Panc1 (cell line): ENCODE data around the gene KRTAP5-7. TPM values are rescaled to one million over a fixed set of nuclear protein-coding genes. Genes with fewer than 3 reads are reported as not detected.

Experiments
- ATAC-seq: fragments of 200-7000 bp; cut with Tn5 transposase; 2 replicates; pipeline ENCODE4 v1.9.1; 2020; ENCODE audit warnings: mild to moderate bottlenecking, moderate library complexity
- BruUV-seq: library from RNA; stranded (reverse); fragments of 400-500 nt; replicated peaks from 2 replicates; lab custom pipeline; 2021; lab: Mats Ljungman, UMichigan
- CTCF ChIA-PET: fragments of 300-600 bp; sonication (Branson Sonifier 250); formaldehyde crosslinking; loops from one replicate; lab custom pipeline; 2022; ENCODE audit warnings: antibody characterized with exemption; lab: Charles Lee
- POLR2A ChIA-PET: fragments of 300-600 bp; sonication (Branson Sonifier 250); formaldehyde crosslinking; loops from one replicate; lab custom pipeline; 2022; ENCODE audit warnings: antibody characterized with exemption; lab: Charles Lee
- DNase-seq: peaks from one replicate; pipeline ENCODE4 v3.0.0-alpha.2; 2010; ENCODE audit warnings: low read depth, low spot score
- H3K27ac ChIP-seq: 2 replicates; pipeline ENCODE4 v1.5.1; 2011; ENCODE audit warnings: mild to moderate bottlenecking, low read length, inconsistent platforms
- H3K27me3 ChIP-seq: fragments of 200-500 bp; sonication (Bioruptor generic); 2 replicates; pipeline ENCODE4 v1.6.0; 2014; ENCODE audit warnings: low read length, inconsistent platforms; ENCODE audit not compliant: control insufficient read depth, insufficient read depth
- H3K36me3 ChIP-seq: fragments of 200-500 bp; sonication (Bioruptor generic); 2 replicates; pipeline ENCODE4 v1.5.1; 2014; ENCODE audit warnings: inconsistent platforms, mild to moderate bottlenecking, low read length, moderate library complexity; ENCODE audit not compliant: control insufficient read depth, insufficient read depth
- H3K4me1 ChIP-seq: 2 replicates; pipeline ENCODE4 v1.5.1; 2011; ENCODE audit warnings: inconsistent platforms, mild to moderate bottlenecking, low read length, moderate library complexity; ENCODE audit not compliant: control insufficient read depth, insufficient read depth
- H3K4me3 ChIP-seq, 2 experiments: 2 replicates each; pipeline ENCODE4 v1.5.1; 2011 to 2012; ENCODE audit warnings: low read depth in 2 of 2, low read length in 2 of 2, mild to moderate bottlenecking in 2 of 2, inconsistent platforms in 1 of 2, moderate library complexity in 1 of 2
- H3K9me3 ChIP-seq: fragments of 200-500 bp; sonication (Bioruptor generic); 2 replicates; pipeline ENCODE4 v1.5.1; 2014; ENCODE audit warnings: low read depth, mild to moderate bottlenecking, inconsistent platforms, low read length, moderate library complexity; ENCODE audit not compliant: control insufficient read depth, insufficient read depth
- POLR2AphosphoS5 ChIP-seq: IDR thresholded peaks from 2 replicates; pipeline ENCODE4 v1.6.1; 2012; ENCODE audit warnings: mild to moderate bottlenecking, low read depth, low read length, moderate library complexity
- SIN3A ChIP-seq: IDR thresholded peaks from 2 replicates; pipeline ENCODE4 v1.6.1; 2012; ENCODE audit warnings: low read depth, mild to moderate bottlenecking, low read length, moderate library complexity, borderline replicate concordance; ENCODE audit not compliant: insufficient read depth
- TCF7L2 ChIP-seq: IDR thresholded peaks from 2 replicates; pipeline ENCODE4 v1.6.1; 2011; ENCODE audit warnings: mild to moderate bottlenecking, low read depth, low read length, inconsistent platforms
- in situ Hi-C: cut with HindIII; loops from 2 replicates; pipeline ENCODE4 v1.10.0; 2016; ENCODE audit warnings: low sequenced_read_pairs, low pct_unique_long_range_greater_than_20kb
- intact Hi-C: fragments of 100-400 bp; cut with micrococcal nuclease; formaldehyde crosslinking; loops from one replicate; pipeline ENCODE4 v1.10.0; 2022; ENCODE audit not compliant: unreplicated experiment
- total RNA-seq: library from RNA; stranded (reverse); gene quantifications from one replicate; pipeline ENCODE4 v1.2.1, GENCODE V29; 2021; ENCODE audit not compliant: unreplicated experiment
- TF ChIP-seq, protein P1 (sequence below), 2 experiments: IDR thresholded peaks; 2 replicates each; pipeline ENCODE4 v1.6.1; 2011 to 2012; ENCODE audit warnings: low read depth in 2 of 2, control low read depth in 1 of 2, low read length in 1 of 2, mild to moderate bottlenecking in 1 of 2, moderate library complexity in 1 of 2; ENCODE audit not compliant: insufficient read depth in 1 of 2
- TF ChIP-seq, protein P2 (sequence below): fragments of 450-650 bp; IDR thresholded peaks from 2 replicates; pipeline ENCODE4 v1.5.1; 2017; ENCODE audit warnings: mild to moderate bottlenecking

The KRTAP5-7 gene
- total RNA-seq, 1 experiment from 2014 or later = not detected

DNA sequence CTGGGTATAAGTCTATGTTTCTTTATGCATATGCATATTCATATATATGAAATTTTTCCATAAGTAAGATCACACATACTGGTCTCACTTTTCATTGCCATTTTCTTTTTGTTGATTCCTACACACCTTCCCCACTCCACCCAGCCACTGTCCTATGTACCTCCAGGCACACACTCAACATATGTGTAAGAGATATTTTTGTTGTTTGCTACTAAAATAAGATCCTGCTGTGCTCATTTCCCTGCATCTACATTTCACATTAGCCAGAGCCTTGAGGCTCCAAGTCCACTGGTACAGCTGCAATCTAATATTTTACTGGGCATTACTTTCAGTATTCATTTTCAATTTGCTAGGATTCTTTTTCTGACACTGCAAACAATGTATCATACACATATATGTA, 30.2 kb downstream of the KRTAP5-7 start:
- Histone ChIP-seq H3K27me3 (0 out of 2 replicates have a peak, but pooled peaks cover 2% of the 10 kb centered on the region), H3K4me3 (no peak overlapping the region), H3K27ac (no peak overlapping the region), H3K4me1 (no peaks in the 10 kb centered on the region), H3K9me3 (no peaks in the 10 kb centered on the region), H3K36me3 (no peaks in the 10 kb centered on the region)
- intact Hi-C loops (no loop called here), in situ Hi-C loops (no loop called here)
- ChIA-PET POLR2A (no interaction called here), CTCF (no interaction called here)
- no TSS peak for BruUV-seq
- TF ChIP-seq, protein P1, sequence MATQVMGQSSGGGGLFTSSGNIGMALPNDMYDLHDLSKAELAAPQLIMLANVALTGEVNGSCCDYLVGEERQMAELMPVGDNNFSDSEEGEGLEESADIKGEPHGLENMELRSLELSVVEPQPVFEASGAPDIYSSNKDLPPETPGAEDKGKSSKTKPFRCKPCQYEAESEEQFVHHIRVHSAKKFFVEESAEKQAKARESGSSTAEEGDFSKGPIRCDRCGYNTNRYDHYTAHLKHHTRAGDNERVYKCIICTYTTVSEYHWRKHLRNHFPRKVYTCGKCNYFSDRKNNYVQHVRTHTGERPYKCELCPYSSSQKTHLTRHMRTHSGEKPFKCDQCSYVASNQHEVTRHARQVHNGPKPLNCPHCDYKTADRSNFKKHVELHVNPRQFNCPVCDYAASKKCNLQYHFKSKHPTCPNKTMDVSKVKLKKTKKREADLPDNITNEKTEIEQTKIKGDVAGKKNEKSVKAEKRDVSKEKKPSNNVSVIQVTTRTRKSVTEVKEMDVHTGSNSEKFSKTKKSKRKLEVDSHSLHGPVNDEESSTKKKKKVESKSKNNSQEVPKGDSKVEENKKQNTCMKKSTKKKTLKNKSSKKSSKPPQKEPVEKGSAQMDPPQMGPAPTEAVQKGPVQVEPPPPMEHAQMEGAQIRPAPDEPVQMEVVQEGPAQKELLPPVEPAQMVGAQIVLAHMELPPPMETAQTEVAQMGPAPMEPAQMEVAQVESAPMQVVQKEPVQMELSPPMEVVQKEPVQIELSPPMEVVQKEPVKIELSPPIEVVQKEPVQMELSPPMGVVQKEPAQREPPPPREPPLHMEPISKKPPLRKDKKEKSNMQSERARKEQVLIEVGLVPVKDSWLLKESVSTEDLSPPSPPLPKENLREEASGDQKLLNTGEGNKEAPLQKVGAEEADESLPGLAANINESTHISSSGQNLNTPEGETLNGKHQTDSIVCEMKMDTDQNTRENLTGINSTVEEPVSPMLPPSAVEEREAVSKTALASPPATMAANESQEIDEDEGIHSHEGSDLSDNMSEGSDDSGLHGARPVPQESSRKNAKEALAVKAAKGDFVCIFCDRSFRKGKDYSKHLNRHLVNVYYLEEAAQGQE (IDR thresholded peaks at IDR 0.05; ENCODE audit: insufficient read depth in 1 of 2, low read depth in 2 of 2, low read length in 1 of 2) = no peak
- TF ChIP-seq POLR2AphosphoS5 (no peak), SIN3A (no peak), TCF7L2 (no peak)
- TF ChIP-seq, protein P2, sequence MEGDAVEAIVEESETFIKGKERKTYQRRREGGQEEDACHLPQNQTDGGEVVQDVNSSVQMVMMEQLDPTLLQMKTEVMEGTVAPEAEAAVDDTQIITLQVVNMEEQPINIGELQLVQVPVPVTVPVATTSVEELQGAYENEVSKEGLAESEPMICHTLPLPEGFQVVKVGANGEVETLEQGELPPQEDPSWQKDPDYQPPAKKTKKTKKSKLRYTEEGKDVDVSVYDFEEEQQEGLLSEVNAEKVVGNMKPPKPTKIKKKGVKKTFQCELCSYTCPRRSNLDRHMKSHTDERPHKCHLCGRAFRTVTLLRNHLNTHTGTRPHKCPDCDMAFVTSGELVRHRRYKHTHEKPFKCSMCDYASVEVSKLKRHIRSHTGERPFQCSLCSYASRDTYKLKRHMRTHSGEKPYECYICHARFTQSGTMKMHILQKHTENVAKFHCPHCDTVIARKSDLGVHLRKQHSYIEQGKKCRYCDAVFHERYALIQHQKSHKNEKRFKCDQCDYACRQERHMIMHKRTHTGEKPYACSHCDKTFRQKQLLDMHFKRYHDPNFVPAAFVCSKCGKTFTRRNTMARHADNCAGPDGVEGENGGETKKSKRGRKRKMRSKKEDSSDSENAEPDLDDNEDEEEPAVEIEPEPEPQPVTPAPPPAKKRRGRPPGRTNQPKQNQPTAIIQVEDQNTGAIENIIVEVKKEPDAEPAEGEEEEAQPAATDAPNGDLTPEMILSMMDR = no peak
- DNase-seq (no peak), ATAC-seq (no peak)

DNA sequence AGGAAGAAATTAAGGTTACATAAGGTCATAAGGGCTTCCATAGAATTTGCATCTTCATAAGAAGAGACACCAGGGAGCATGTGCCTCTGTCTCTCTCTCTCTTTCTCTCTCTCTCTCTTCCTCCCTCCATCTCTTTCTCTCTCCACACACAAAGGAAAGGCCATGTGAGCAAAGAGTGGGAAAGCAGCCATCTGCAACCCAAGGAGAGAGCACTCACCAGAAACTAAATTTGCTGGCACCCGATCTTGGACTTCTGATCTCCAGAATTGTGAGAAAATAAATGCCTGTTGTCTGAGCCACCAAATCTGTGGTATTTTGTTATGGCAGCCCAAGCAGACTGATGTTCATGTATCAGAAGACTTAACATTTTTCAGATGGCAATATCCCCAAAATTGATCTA, 31.9 kb downstream of the KRTAP5-7 start:
- intact Hi-C loops (no loop called here), in situ Hi-C loops (no loop called here)
- TF ChIP-seq, protein P2 = no peak
- ATAC-seq (no peak), DNase-seq (no peak)
- no peak overlapping the region for H3K27ac ChIP-seq
- H3K4me3 ChIP-seq = no peak overlapping the region
- H3K36me3 ChIP-seq = no peaks in the 10 kb centered on the region
- H3K4me1 ChIP-seq = no peaks in the 10 kb centered on the region
- CTCF ChIA-PET = no interaction called here
- POLR2A ChIA-PET = no interaction called here
- H3K27me3 ChIP-seq = peaks cover 9% of the 10 kb centered on the region; the same call in 1 of the 2 replicates
- no peaks in the 10 kb centered on the region for H3K9me3 ChIP-seq
- no TSS peak for BruUV-seq
